Measurements from ENCODE around the gene KICS2. TPM values are rescaled to one million over a fixed set of nuclear protein-coding genes. Genes with fewer than 3 reads are reported as not detected.

Gene KICS2
- total and polyA plus RNA-seq, 2 of the 13 experiments (the other 11 are each of a cell fraction or from before 2014, with no cell fraction given), result 3.5 to 6.6 TPM

GRCh38 chr12:64222009-64222765 is at the start of gene KICS2 (continued):
- TF ChIP-seq AKNA (CRISPR knock-in tag; IDR thresholded peaks at IDR 0.05; ENCODE audit: borderline replicate concordance) (0 out of 2 replicates have a peak, but pooled peaks have one; percentile 22), ZNF580 (CRISPR knock-in tag; IDR thresholded peaks at IDR 0.05; ENCODE audit: borderline replicate concordance, low read depth) (peak; percentile 66), ZNF333 (CRISPR knock-in tag; IDR thresholded peaks at IDR 0.05; ENCODE audit: borderline replicate concordance) (no peak), MAZ (IDR thresholded peaks at IDR 0.05; ENCODE audit: borderline replicate concordance, low read depth, low read length) (no peak), MAZ (CRISPR knock-in tag; IDR thresholded peaks at IDR 0.05; ENCODE audit: low read depth) (no peak; the same call in 1 of the 2 replicates), BCL3 (CRISPR knock-in tag; IDR thresholded peaks at IDR 0.05) (peak; percentile 49; the same call in 1 of the 2 replicates), PATZ1 (CRISPR knock-in tag; IDR thresholded peaks at IDR 0.05) (peak; percentile 59), PAXIP1 (CRISPR knock-in tag; conservative IDR thresholded peaks at IDR 0.05) (0 out of 2 replicates have a peak, but pooled peaks have one; percentile 21), ZMYM2 (CRISPR knock-in tag; IDR thresholded peaks at IDR 0.05) (no peak), SP1 (IDR thresholded peaks at IDR 0.05) (no peak), SP1 (CRISPR knock-in tag; IDR thresholded peaks at IDR 0.05) (peak; percentile 57), AHR (CRISPR knock-in tag; IDR thresholded peaks at IDR 0.05) (peak; percentile 85; the same call in 1 of the 2 replicates), PCBP1 (IDR thresholded peaks at IDR 0.05; ENCODE audit: borderline replicate concordance, low read depth, low read length) (peak; percentile 60; the same call in 1 of the 2 replicates)
